Measurements from ENCODE around the gene SHISA6.

SHISA6 gene

GRCh38 chr17:11240841-11241610 lies at the start of gene SHISA6:
Gene SHISA6 (plus strand): TSS chr17:11241213.
- DNase-seq (ENCODE audit: low read depth): no peak
- TF ChIP-seq CTCF (conservative IDR thresholded peaks at IDR 0.05; ENCODE audit: low read depth, low read length): no peak
- H3K4me3 ChIP-seq (ENCODE audit: low read depth, low read length): no peak within 1 kb of the TSS

- TF ChIP-seq CTCF (conservative IDR thresholded peaks at IDR 0.05; ENCODE audit: low read depth, low read length): no peak
- no peak for DNase-seq (ENCODE audit: low read depth)
These were observed 45.2 kb upstream of the SHISA6 start for GRCh38 chr17:11195801-11196200.

DNA sequence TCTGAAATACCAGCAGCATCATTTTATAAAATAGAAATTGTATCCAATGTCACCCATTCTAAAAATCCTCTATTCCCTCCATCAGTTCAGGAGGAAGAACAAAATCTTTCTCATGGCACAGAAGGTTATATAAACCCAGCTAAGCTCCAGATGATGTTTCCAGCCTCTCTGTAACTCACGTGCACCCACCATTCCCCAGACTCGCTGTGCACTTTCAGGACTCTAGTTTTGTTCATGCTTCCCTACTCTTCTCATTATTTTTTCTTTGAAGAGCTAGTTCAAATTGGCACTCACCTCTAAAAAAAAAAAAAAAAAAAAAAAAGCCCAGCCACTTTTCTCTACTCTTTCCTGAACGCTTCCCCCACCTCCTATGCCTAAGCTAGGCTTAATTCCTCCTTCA lies 36.0 kb upstream of the SHISA6 start:
- no peak for DNase-seq (ENCODE audit: low read depth)
- TF ChIP-seq CTCF (conservative IDR thresholded peaks at IDR 0.05; ENCODE audit: low read depth, low read length): no peak
- no peak overlapping the region for H3K4me3 ChIP-seq (ENCODE audit: low read depth, low read length)

More at GRCh38 chr17:11195801-11196200, 45.2 kb upstream of the SHISA6 start:
- no peak overlapping the region for H3K4me3 ChIP-seq (ENCODE audit: low read depth, low read length)

- no peak overlapping the region for H3K4me3 ChIP-seq (ENCODE audit: low read depth, low read length)
- no peak for DNase-seq (ENCODE audit: low read depth)
- TF ChIP-seq CTCF (conservative IDR thresholded peaks at IDR 0.05; ENCODE audit: low read depth, low read length): no peak
These were observed 35.4 kb upstream of the SHISA6 start for GRCh38 chr17:11205659-11206058.

DNA sequence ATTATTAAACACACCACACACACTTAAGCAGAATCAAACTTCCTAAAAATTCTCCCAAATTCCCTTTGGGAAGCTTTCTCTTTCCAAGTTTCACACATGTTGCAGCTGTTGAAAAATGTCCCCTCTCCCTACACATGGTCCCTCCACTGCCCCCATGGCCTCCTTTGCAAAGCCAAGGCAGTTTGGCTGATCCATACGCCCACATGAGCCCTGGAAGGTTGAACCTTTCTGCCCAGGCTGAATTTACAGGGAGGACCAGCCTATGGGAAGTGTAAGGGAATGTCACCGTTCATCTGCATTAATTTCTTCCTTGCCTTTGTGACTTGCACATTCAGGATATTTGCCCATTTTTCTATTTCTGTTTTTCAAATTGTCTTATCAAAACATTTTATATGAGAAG lies 31.1 kb upstream of the SHISA6 start:
- H3K4me3 ChIP-seq (ENCODE audit: low read depth, low read length): no peak overlapping the region
- no peak for DNase-seq (ENCODE audit: low read depth)
- TF ChIP-seq CTCF (conservative IDR thresholded peaks at IDR 0.05; ENCODE audit: low read depth, low read length): no peak

DNA sequence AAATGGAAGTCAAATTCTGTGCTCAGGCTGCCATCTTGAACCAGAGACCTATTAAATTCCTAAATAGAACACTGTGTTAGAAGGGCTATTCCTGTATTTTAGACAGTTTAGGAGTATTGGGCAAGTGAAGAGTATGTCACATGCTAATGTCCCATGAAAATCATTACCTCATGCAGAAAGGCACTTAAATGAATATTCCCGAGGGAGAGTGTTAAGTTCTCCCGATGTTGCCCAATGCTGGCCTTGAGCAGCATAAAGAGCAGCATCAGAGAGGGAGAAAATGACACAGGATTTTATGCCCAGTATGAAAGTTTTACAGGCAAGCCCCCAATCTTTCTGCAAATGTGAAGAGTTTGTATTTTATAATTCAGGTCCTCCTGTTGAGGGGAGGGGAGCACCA lies 28.2 kb upstream of the SHISA6 start:
- TF ChIP-seq CTCF (conservative IDR thresholded peaks at IDR 0.05; ENCODE audit: low read depth, low read length): no peak
- no peak for DNase-seq (ENCODE audit: low read depth)
- no peak overlapping the region for H3K4me3 ChIP-seq (ENCODE audit: low read depth, low read length)

DNA sequence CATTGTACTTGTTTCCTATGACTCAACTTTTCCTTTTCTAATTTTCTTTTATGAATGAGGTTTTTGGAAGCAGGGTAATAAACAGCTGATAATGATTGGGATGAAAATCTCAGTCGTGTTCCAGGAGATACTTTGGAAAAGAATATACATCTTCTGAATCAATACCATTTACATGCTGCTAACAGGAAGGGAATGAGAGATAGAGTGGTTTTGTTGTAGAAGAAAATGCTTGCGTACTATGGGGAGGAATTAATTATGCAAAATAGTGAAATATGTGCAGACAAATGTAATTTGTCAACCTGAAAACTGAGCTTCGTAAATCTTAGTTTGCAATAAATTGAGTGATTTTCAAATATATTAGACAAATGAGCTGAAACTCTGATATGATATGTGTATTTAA lies 24.0 kb upstream of the SHISA6 start:
- no peak for TF ChIP-seq CTCF (conservative IDR thresholded peaks at IDR 0.05; ENCODE audit: low read depth, low read length)
- no peak for DNase-seq (ENCODE audit: low read depth)
- H3K4me3 ChIP-seq (ENCODE audit: low read depth, low read length): no peak overlapping the region
